GM19438 (cell line): ENCODE data around the gene ATP8B1.
"Not testable (repeated sequence)": the region's sequence is repeated elsewhere in the genome, so short reads cannot be mapped to it uniquely, and the experiment has no call there.

Source experiments
- ATAC-seq: cut with Tn5 transposase; IDR thresholded peaks from one replicate; pipeline ENCODE4 v1.9.1; 2021; ENCODE audit warnings: low read depth; ENCODE audit not compliant: unreplicated experiment

Gene ATP8B1

GRCh38 chr18:57737400-57738060 lies 65.6 kb downstream of the ATP8B1 start:
- ATAC-seq, result no peak

GRCh38 chr18:57735042-57735441 lies 68.1 kb downstream of the ATP8B1 start:
- ATAC-seq, result not testable (repeated sequence)

- ATAC-seq, result no peak
These were observed 69.3 kb downstream of the ATP8B1 start for GRCh38 chr18:57733861-57734260.

- no peak for ATAC-seq
These were observed 73.0 kb downstream of the ATP8B1 start for GRCh38 chr18:57730146-57730545.

- ATAC-seq, result no peak
These were observed 74.1 kb downstream of the ATP8B1 start for GRCh38 chr18:57728941-57729511.

- no peak for ATAC-seq
These were observed 74.9 kb downstream of the ATP8B1 start for GRCh38 chr18:57727952-57728807.

- ATAC-seq, result not testable (repeated sequence)
These were observed 83.7 kb downstream of the ATP8B1 start for GRCh38 chr18:57719211-57719935.

GRCh38 chr18:57716549-57716948 lies 86.6 kb downstream of the ATP8B1 start:
- ATAC-seq, result no peak

- ATAC-seq, result no peak
These were observed 87.4 kb downstream of the ATP8B1 start for GRCh38 chr18:57715671-57716070.

GRCh38 chr18:57715073-57715472 lies 88.0 kb downstream of the ATP8B1 start:
- ATAC-seq, result no peak

GRCh38 chr18:57710226-57710625 lies 92.9 kb downstream of the ATP8B1 start:
- no peak for ATAC-seq

- no peak for ATAC-seq
These were observed 93.8 kb downstream of the ATP8B1 start for GRCh38 chr18:57709335-57709734.

- no peak for ATAC-seq
These were observed 94.8 kb downstream of the ATP8B1 start for GRCh38 chr18:57708288-57708687.

- no peak for ATAC-seq
These were observed 97.1 kb downstream of the ATP8B1 start for GRCh38 chr18:57705832-57706595.

- ATAC-seq, result no peak
These were observed 98.1 kb downstream of the ATP8B1 start for GRCh38 chr18:57705011-57705410.

- ATAC-seq, result no peak
These were observed 104.4 kb downstream of the ATP8B1 start for GRCh38 chr18:57698571-57699276.

- ATAC-seq, result no peak
These were observed 105.7 kb downstream of the ATP8B1 start for GRCh38 chr18:57697426-57697825.

GRCh38 chr18:57696271-57696670 lies 106.8 kb downstream of the ATP8B1 start:
- ATAC-seq, result no peak

- ATAC-seq, result no peak
These were observed 111.8 kb downstream of the ATP8B1 start for GRCh38 chr18:57691363-57691762.

GRCh38 chr18:57687970-57688369 lies 115.1 kb downstream of the ATP8B1 start:
- no peak for ATAC-seq
